Caki2 (cell line): Measurements from ENCODE around the gene HIBADH. TPM values are rescaled to one million over a fixed set of nuclear protein-coding genes. Genes with fewer than 3 reads are reported as not detected.

Experiments used
- DNase-seq: peaks from one replicate; pipeline ENCODE4 v3.0.0-alpha.2; 2015; ENCODE audit warnings: low read depth
- in situ Hi-C: cut with HindIII; loops from 2 replicates; pipeline ENCODE4 v1.10.0; 2016; ENCODE audit warnings: low sequenced_read_pairs, low pct_unique_long_range_greater_than_20kb, mixed read lengths
- total RNA-seq: library from RNA; depleted of rRNA; stranded (reverse); fragments of >200 nt; shearing (Covaris generic); gene quantifications from 2 replicates; pipeline ENCODE4 v1.2.3, GENCODE V29; 2014; ENCODE audit warnings: low replicate concordance; rRNA removed

HIBADH gene
- total RNA-seq, 1 experiment from 2014 or later: 171 TPM

DNA sequence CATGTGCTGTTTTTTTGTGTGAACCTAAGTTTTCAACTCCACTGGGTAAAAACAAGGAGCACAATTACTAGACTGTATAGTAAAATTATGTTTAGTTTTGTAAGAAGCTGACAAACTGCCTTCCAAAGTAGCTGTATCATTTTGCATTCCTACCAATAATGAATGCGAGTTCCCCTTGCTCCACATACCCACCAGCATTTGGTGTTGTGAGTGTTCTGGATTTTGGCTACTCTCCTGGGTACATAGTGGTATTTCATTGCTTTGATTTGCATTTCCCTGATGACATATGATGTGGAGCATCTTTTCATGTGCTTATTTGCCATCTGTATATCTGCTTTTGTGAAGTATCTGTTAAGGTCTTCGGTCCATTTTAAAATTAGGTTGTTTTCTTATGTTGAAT lies 178.2 kb downstream of the HIBADH start:
- DNase-seq: no peak
- in situ Hi-C loops: no loop called here

DNA sequence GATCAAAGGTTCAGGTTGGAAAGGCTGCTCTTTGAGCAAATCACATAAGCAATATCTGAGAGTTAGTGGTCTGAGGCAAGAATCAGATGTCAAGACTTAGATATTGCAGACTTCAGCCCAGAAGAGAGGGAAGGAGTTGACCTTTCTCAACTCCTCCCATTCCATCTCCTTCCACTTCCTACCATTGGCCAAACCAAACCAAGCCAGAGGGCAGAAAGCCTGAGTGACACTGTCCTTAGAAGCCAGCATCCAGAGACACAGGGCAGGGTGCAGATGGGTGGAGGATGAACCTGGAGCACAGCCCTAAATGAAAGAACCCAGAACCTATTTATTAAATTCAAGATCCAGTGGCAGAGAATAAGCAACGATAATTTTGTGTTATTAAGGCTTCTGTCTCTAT lies 180.5 kb downstream of the HIBADH start:
- DNase-seq: no peak
- in situ Hi-C loops: no loop called here

DNA sequence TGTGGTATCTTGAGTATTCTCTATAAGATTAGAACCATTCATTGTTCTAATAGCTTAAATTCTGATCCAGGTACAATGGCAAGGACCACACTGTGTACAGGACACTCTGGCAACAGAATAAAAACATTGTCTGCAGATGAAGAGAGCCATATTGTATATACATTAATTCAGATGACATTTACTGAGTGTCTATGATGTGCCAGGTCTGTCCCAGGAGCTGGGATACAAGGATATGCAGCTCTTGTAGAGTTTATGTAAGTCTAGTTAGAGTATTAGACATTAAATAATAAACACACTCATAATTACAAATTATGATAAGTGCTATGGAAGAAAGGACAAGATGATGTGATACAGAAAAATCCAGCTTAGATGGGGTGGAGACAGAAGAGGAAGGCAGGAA lies 184.1 kb downstream of the HIBADH start:
- DNase-seq: no peak
- in situ Hi-C loops: no loop called here

DNA sequence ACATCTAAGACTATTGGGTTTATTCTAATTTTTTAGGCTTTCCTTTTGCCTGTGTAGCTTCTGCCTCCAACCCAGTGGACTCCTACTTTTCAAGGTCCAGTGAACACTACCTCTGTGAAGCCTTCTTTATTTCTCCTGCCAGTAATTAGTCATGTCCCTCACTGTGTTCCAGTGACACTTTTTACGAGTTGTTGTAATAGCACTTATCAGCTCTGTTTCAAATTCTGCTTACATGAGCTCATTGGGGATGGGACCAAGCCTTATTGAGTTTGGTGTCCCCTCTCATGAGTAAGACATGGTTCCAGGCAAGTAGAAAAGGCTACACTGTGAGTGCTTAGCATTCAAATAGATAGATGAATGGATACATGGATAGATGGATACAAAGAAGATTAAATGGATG lies 184.6 kb downstream of the HIBADH start:
- DNase-seq: no peak
- in situ Hi-C loops: no loop called here

DNA sequence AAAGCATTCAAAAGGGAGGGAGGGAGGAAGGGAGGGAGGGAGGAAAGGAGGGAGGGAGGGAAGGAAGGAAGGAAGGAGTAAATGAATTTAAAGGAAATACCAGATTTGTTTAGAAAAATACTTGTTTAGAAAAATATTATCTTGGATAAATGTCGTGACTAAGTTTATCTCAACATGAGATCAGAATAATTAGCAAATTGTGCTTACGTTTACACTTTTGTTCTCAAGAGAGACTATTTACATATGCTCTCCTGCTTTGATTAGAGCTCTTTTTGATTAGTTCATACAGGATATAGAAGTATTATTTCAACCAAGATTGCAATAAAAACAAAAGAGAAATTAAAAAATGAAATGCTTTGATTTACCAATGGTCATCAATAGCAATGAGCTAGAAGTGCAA lies 186.2 kb downstream of the HIBADH start:
- no peak for DNase-seq
- in situ Hi-C loops: no loop called here

Other genes starting within 250 kb of the HIBADH start
- gene TAX1BP1, start 77.3 kb upstream of the HIBADH start, total RNA-seq: 29.7 and 42.8 TPM in 2 replicates